HepG2 (cell line): ENCODE data around the gene SH3GL1. TPM values are rescaled to one million over a fixed set of nuclear protein-coding genes. Genes with fewer than 3 reads are reported as not detected.

Experiments used
- ATAC-seq: fragments of 200-7000 bp; cut with Tn5 transposase; 3 replicates; pipeline ENCODE4 v1.9.1; 2020; ENCODE audit warnings: mild to moderate bottlenecking, moderate library complexity
- BruUV-seq: library from RNA; stranded (reverse); fragments of 400-500 nt; replicated peaks from 2 replicates; lab custom pipeline; 2021; lab: Mats Ljungman, UMichigan
- CTCF ChIA-PET: fragments of 300-600 bp; formaldehyde crosslinking; extraction: SDS; loops from one replicate; lab custom pipeline; 2021; ENCODE audit warnings: low total read pairs, inconsistent platforms, low intra/inter-chr PET ratio; lab: Yijun Ruan, JAX
- POLR2A ChIA-PET: fragments of 350-600 bp; sonication (Branson Sonifier 250); formaldehyde crosslinking; loops from one replicate; lab custom pipeline; 2020; ENCODE audit warnings: antibody characterized with exemption, inconsistent platforms; lab: Yijun Ruan, JAX
- DNase-seq: peaks from one replicate; pipeline ENCODE4 v3.0.0-alpha.2; 2015; ENCODE audit warnings: low spot score
- FAIRE-seq: peaks from 3 replicates; lab custom pipeline; 2011; peaks lifted over from hg19 to GRCh38; lab: Jason Lieb, UNC
- H2AFZ ChIP-seq: one replicate; pipeline ENCODE4 v1.6.1; 2011; ENCODE audit warnings: low read length, inconsistent platforms
- H3K27ac ChIP-seq: fragments of 300-600 bp; 3 replicates; pipeline ENCODE4 v1.8.0; 2011; ENCODE audit warnings: mixed run types, mild to moderate bottlenecking, mixed read lengths, low read length, inconsistent platforms; ENCODE audit not compliant: insufficient read depth; ENCODE audit errors: extremely low read length
- H3K27me3 ChIP-seq, 2 experiments: fragments of 200-600 bp in 1 of 2; 2 replicates in 1 of 2; 3 replicates in 1 of 2; pipeline versions ENCODE4 v1.6.0 to v1.8.0; 2011; ENCODE audit warnings: low read length in 2 of 2, mild to moderate bottlenecking in 2 of 2, moderate library complexity in 2 of 2, inconsistent platforms in 1 of 2; ENCODE audit not compliant: insufficient read depth in 2 of 2, control insufficient read depth in 1 of 2
- H3K36me3 ChIP-seq, 2 experiments: fragments of 200-600 bp in 1 of 2; replicated peaks in 1 of 2; 2 replicates in 1 of 2; 3 replicates in 1 of 2; pipeline versions ENCODE4 v1.5.1 to v1.8.0; 2011; ENCODE audit warnings: low read length in 2 of 2, inconsistent platforms in 1 of 2; ENCODE audit not compliant: insufficient read depth in 2 of 2, control insufficient read depth in 1 of 2
- H3K4me1 ChIP-seq: 2 replicates; pipeline ENCODE4 v1.5.1; 2012; ENCODE audit warnings: low read length, inconsistent platforms; ENCODE audit not compliant: insufficient read depth
- H3K4me2 ChIP-seq: 2 replicates; pipeline ENCODE4 v1.6.0; 2011; ENCODE audit warnings: low read depth, low read length, inconsistent platforms
- H3K4me3 ChIP-seq, 3 experiments: fragments of 200-600 bp in 1 of 3; sonication (generic), shearing (Covaris generic) in 1 of 3; replicated peaks in 1 of 3; 2 replicates each; pipeline ENCODE4 v1.5.1; 2011 to 2016; ENCODE audit warnings: low read length in 3 of 3, inconsistent platforms in 2 of 3, low read depth in 2 of 3, mild to moderate bottlenecking in 2 of 3, control low read depth in 1 of 3, mixed read lengths in 1 of 3; ENCODE audit not compliant: insufficient read depth in 1 of 3
- H3K79me2 ChIP-seq: one replicate; pipeline ENCODE4 v1.6.1; 2011; ENCODE audit warnings: low read length, inconsistent platforms; ENCODE audit not compliant: insufficient read depth
- H3K9ac ChIP-seq: 2 replicates; pipeline ENCODE4 v1.6.0; 2011; ENCODE audit warnings: mild to moderate bottlenecking, low read depth, low read length, inconsistent platforms; ENCODE audit not compliant: insufficient read depth
- H3K9me3 ChIP-seq: 2 replicates; pipeline ENCODE4 v1.5.1; 2012; ENCODE audit warnings: mild to moderate bottlenecking, low read length
- H4K20me1 ChIP-seq: 2 replicates; pipeline ENCODE4 v1.6.0; 2011; ENCODE audit warnings: inconsistent platforms, mild to moderate bottlenecking, low read length, moderate library complexity; ENCODE audit not compliant: insufficient read depth
- AGO1 ChIP-seq: fragments of 200-400 bp; formaldehyde crosslinking; IDR thresholded peaks from 2 replicates; pipeline ENCODE4 v1.6.1; 2017; ENCODE audit warnings: mild to moderate bottlenecking, low read depth, low read length, moderate library complexity; ENCODE audit not compliant: poor library complexity, severe bottlenecking
- AGO2 ChIP-seq: fragments of 200-400 bp; formaldehyde crosslinking; optimal IDR thresholded peaks from 2 replicates; pipeline ENCODE3; 2017; ENCODE audit warnings: mild to moderate bottlenecking, low read depth, low read length, moderate library complexity
- ATAD3A ChIP-seq: sonication (generic); formaldehyde crosslinking; IDR thresholded peaks from 2 replicates; pipeline ENCODE4 v1.4.0; 2020; ENCODE audit warnings: missing genetic modification reagents
- NFE2L2 ChIP-seq: fragments of 150-350 bp; IDR thresholded peaks from 2 replicates; pipeline ENCODE4 v1.6.1; 2014; ENCODE audit warnings: low read length
- PHF5A ChIP-seq: IDR thresholded peaks from one replicate; pipeline ENCODE4 v1.6.1; 2018; ENCODE audit warnings: low read depth, missing genetic modification reagents; ENCODE audit not compliant: unreplicated experiment
- POLR2A ChIP-seq, 2 experiments: IDR thresholded peaks; 2 replicates each; pipeline ENCODE4 v1.6.1; 2011; ENCODE audit warnings: low read depth in 2 of 2, low read length in 2 of 2, mild to moderate bottlenecking in 1 of 2, moderate library complexity in 1 of 2; ENCODE audit not compliant: insufficient read depth in 1 of 2
- RELA ChIP-seq: sonication (generic); formaldehyde crosslinking; IDR thresholded peaks from 2 replicates; pipeline ENCODE4 v1.4.0; 2020; ENCODE audit warnings: missing genetic modification reagents
- RORA ChIP-seq: sonication (generic); formaldehyde crosslinking; IDR thresholded peaks from 2 replicates; pipeline ENCODE4 v1.5.0; 2020; ENCODE audit warnings: mild to moderate bottlenecking, missing genetic modification reagents, moderate library complexity
- SRF ChIP-seq: IDR thresholded peaks from 2 replicates; pipeline ENCODE4 v1.6.1; 2011; ENCODE audit warnings: mild to moderate bottlenecking, low read depth, low read length, moderate library complexity
- ZNF33A ChIP-seq: sonication (generic); formaldehyde crosslinking; IDR thresholded peaks from 2 replicates; pipeline ENCODE4 v1.5.1; 2020; ENCODE audit warnings: missing genetic modification reagents, mild to moderate bottlenecking, moderate library complexity, borderline replicate concordance
- ZNF343 ChIP-seq: sonication (generic); formaldehyde crosslinking; IDR thresholded peaks from 2 replicates; pipeline ENCODE4 v1.4.0; 2020; ENCODE audit warnings: mild to moderate bottlenecking, missing genetic modification reagents
- ZNF543 ChIP-seq: sonication (generic); formaldehyde crosslinking; IDR thresholded peaks from 2 replicates; pipeline ENCODE4 v1.4.0; 2020; ENCODE audit warnings: mild to moderate bottlenecking, missing genetic modification reagents
- ZNF788 ChIP-seq: sonication (generic); formaldehyde crosslinking; IDR thresholded peaks from 2 replicates; pipeline ENCODE4 v1.5.0; 2020; ENCODE audit warnings: mild to moderate bottlenecking, missing genetic modification reagents, borderline replicate concordance
- WGBS: methylation state at CpG from one replicate; pipeline ENCODE4 v1.1.6; 2017; ENCODE audit warnings: low lambda C conversion rate; 5-methylcytosine and 5-hydroxymethylcytosine counted together
- in situ Hi-C: cut with HindIII; loops from 2 replicates; pipeline ENCODE4 v1.10.0; 2017; ENCODE audit warnings: low pct_unique_long_range_greater_than_20kb; ENCODE audit not compliant: extremely low pct_ligation_motif_present
- intact Hi-C: fragments of 100-400 bp; cut with micrococcal nuclease; formaldehyde crosslinking; loops from one replicate; pipeline ENCODE4 v1.10.0; 2022; ENCODE audit not compliant: unreplicated experiment
- polyA plus RNA-seq, 8 experiments: library from polyadenylated mRNA; depleted of rRNA in 3 of 8; stranded (reverse) in 7 of 8; unstranded in 1 of 8; fragments of >200 nt; fragmentation: Illumina TruSeq in 4 of 8; extraction: Trizol in 4 of 8; gene quantifications; 2 replicates each; pipeline versions ENCODE4 v1.2.1 to v1.2.3, GENCODE V29; 2011 to 2016; ENCODE audit warnings: low read depth in 4 of 8, missing spikeins in 1 of 8, mixed read lengths in 1 of 8; ENCODE audit not compliant: insufficient read depth in 1 of 8
- total RNA-seq, 5 experiments: library from RNA; depleted of rRNA; stranded (reverse); fragments of >200 nt; fragmentation: Illumina TruSeq; extraction: Trizol; gene quantifications; 2 replicates each; pipeline ENCODE4 v1.2.3, GENCODE V29; 2016; ENCODE audit warnings: low read depth in 1 of 5
- TF ChIP-seq, protein P1 (sequence below): sonication (generic); formaldehyde crosslinking; IDR thresholded peaks from 2 replicates; pipeline ENCODE4 v1.5.1; 2020; ENCODE audit warnings: missing genetic modification reagents, mild to moderate bottlenecking, borderline replicate concordance
- TF ChIP-seq, protein P2 (sequence below): sonication (generic); formaldehyde crosslinking; IDR thresholded peaks from 2 replicates; pipeline ENCODE4 v1.4.0; 2020; ENCODE audit warnings: missing genetic modification reagents
- TF ChIP-seq, protein P3 (sequence below): sonication (generic); formaldehyde crosslinking; IDR thresholded peaks from 2 replicates; pipeline ENCODE4 v1.5.1; 2020; ENCODE audit warnings: mild to moderate bottlenecking, missing genetic modification reagents, moderate library complexity
- TF ChIP-seq, protein P4 (sequence below): sonication (generic); formaldehyde crosslinking; IDR thresholded peaks from 2 replicates; pipeline ENCODE4 v1.4.0; 2020; ENCODE audit warnings: missing genetic modification reagents, low read depth, mild to moderate bottlenecking, borderline replicate concordance
- TF ChIP-seq, protein P5 (sequence below): sonication (generic); formaldehyde crosslinking; IDR thresholded peaks from 2 replicates; pipeline ENCODE4 v1.8.1; 2023; ENCODE audit warnings: mild to moderate bottlenecking, missing genetic modification reagents

The SH3GL1 gene
- total and polyA plus RNA-seq, 2 of the 13 experiments (the other 11 are each of a cell fraction or from before 2014, with no cell fraction given): 33.0 to 45.1 TPM

DNA sequence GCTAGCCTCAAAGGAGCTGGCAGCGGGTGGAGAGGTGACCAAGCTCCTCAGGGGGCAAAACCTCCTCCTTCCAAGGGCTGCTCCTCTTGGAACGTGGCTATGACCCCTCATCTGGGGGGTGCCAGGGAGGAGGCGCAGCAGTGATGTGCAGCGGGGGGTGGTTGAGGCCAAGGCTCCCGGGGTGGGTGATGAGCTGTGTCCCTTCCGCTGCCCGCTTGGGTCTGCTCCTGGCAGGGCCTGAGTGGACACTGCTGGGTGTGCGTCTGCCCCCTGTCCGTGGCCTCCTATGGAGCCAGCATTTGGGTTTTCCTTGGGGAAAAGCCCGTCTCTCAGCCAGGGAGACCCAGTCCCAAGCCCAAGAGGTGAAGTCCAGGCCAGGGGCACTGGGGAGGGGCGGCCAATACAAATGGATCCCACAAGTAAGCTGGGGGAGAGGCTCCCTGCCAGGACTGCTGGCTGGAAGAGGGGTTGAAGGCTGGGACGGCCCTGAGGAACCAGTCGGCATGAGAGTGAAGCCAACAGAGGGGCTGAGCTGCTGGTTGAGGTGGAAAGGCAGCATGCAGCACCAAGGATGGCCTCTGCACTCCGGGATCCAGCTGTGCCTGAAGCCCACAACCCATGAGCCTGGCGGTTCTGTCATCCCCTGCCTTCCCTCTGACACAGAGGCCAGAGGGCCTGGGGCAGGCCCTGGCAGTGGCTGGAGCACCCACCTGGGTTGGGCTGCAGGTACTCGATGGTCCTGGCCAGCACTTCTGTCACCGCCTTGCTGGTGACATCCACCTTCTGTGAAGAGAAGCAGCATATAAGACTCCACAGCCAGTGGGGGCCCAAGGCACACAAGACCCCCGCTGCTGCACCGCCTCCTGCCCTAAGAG, 34.3 kb downstream of the SH3GL1 start:
- ChIA-PET CTCF (interaction anchor here (1.1 kb wide), 1 partner anchor 35 kb away, joined by 3 read pairs; the partner anchor contains the start of gene SH3GL1), POLR2A (interaction anchor here (1.4 kb wide), 1 partner anchor 9 kb away, joined by 3 read pairs; no protein-coding TSS in a partner anchor)
- H2AFZ ChIP-seq: no peak overlapping the region
- H3K4me2 ChIP-seq: no peak overlapping the region
- 83% methylated on average over 9 of the region's 19 CpGs for WGBS
- ATAC-seq (no peak), FAIRE-seq (no peak), DNase-seq (no peak)
- BruUV-seq: no TSS peak
- no peaks in the 10 kb centered on the region for H3K27me3 ChIP-seq
- H3K4me3 ChIP-seq: no peak overlapping the region
- no peak overlapping the region for H3K27ac ChIP-seq
- no peaks in the 10 kb centered on the region for H4K20me1 ChIP-seq
- no peak overlapping the region for H3K9ac ChIP-seq
- H3K79me2 ChIP-seq: peaks cover 12% of the 10 kb centered on the region
- no peaks in the 10 kb centered on the region for H3K9me3 ChIP-seq
- TF ChIP-seq, protein P1, sequence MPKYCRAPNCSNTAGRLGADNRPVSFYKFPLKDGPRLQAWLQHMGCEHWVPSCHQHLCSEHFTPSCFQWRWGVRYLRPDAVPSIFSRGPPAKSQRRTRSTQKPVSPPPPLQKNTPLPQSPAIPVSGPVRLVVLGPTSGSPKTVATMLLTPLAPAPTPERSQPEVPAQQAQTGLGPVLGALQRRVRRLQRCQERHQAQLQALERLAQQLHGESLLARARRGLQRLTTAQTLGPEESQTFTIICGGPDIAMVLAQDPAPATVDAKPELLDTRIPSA (CRISPR knock-in tag): no peak
- TF ChIP-seq, protein P2, sequence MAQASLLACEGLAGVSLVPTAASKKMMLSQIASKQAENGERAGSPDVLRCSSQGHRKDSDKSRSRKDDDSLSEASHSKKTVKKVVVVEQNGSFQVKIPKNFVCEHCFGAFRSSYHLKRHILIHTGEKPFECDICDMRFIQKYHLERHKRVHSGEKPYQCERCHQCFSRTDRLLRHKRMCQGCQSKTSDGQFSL (CRISPR knock-in tag): no peak
- TF ChIP-seq RELA: no peak
- TF ChIP-seq NFE2L2: no peak
- no peak for TF ChIP-seq ZNF343 (CRISPR knock-in tag)
- TF ChIP-seq, protein P3, sequence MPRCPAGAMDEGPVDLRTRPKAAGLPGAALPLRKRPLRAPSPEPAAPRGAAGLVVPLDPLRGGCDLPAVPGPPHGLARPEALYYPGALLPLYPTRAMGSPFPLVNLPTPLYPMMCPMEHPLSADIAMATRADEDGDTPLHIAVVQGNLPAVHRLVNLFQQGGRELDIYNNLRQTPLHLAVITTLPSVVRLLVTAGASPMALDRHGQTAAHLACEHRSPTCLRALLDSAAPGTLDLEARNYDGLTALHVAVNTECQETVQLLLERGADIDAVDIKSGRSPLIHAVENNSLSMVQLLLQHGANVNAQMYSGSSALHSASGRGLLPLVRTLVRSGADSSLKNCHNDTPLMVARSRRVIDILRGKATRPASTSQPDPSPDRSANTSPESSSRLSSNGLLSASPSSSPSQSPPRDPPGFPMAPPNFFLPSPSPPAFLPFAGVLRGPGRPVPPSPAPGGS (CRISPR knock-in tag): no peak
- 0 out of 4 replicates have a peak, but pooled peaks of 1 of the 2 experiments have one; percentile 14 for TF ChIP-seq POLR2A (IDR thresholded peaks at IDR 0.05; ENCODE audit: insufficient read depth in 1 of 2, low read depth in 2 of 2, low read length in 2 of 2)
- no peak for TF ChIP-seq SRF
- peak; percentile 14 for TF ChIP-seq AGO2
- TF ChIP-seq, protein P4, sequence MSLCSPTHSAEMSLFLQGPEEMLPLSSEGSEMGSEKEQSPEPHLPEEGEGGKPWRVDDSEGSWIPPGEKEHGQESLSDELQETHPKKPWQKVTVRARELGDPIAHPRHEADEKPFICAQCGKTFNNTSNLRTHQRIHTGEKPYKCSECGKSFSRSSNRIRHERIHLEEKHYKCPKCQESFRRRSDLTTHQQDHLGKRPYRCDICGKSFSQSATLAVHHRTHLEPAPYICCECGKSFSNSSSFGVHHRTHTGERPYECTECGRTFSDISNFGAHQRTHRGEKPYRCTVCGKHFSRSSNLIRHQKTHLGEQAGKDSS (CRISPR knock-in tag): no peak
- no peak for TF ChIP-seq ZNF788 (CRISPR knock-in tag)
- TF ChIP-seq ZNF543 (CRISPR knock-in tag): no peak
- no peak for TF ChIP-seq RORA (CRISPR knock-in tag)
- no peak for TF ChIP-seq ZNF33A
- TF ChIP-seq ATAD3A (CRISPR knock-in tag): no peak
- peak; percentile 82 for TF ChIP-seq AGO1
- TF ChIP-seq, protein P5, sequence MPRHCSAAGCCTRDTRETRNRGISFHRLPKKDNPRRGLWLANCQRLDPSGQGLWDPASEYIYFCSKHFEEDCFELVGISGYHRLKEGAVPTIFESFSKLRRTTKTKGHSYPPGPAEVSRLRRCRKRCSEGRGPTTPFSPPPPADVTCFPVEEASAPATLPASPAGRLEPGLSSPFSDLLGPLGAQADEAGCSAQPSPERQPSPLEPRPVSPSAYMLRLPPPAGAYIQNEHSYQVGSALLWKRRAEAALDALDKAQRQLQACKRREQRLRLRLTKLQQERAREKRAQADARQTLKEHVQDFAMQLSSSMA (CRISPR knock-in tag): no peak
- TF ChIP-seq PHF5A: no peak
- H3K36me3 ChIP-seq: peaks cover 26 to 57% of the 10 kb centered on the region in 2 experiments; a peak in 4 of 5 replicates
- H3K4me1 ChIP-seq: no peaks in the 10 kb centered on the region
- in situ Hi-C loops: no loop called here
- intact Hi-C loops: no loop called here
